Measurements from ENCODE around the gene MYO1E. TPM values are rescaled to one million over a fixed set of nuclear protein-coding genes. Genes with fewer than 3 reads are reported as not detected.

MYO1E gene
- total and polyA plus RNA-seq, 10 donors: 21.3 to 115 (median 65.6) TPM

DNA sequence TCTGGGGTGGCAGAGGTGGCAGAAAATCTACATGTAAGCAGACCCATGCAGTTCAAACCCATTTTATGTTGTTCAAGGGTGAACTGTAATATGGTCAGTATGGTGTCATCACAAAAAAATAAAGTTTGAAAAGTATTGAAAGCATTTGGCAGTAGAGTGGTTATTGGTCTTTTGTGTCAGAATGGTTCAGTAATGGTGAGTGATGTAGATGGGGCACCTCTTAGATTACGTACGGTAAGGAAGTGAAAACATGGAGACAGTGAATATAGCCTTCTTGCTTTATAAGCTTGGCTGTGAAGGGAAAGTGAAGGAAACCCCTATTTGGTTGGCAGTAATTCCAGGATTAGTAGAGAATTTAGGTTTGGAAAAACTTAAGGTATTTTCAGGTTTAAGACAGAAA is 284.9 kb downstream of the MYO1E start:
- no peak for DNase-seq
- WGBS, 5 donors: 91 to 97% (median 95%) methylated on average over 2 of the region's 2 CpGs

More for the DNA sequence above, 284.9 kb downstream of the MYO1E start:
- no peaks in the 10 kb centered on the region for H3K9me3 ChIP-seq
- H3K27me3 ChIP-seq (replicated peaks in 1 of 7): no peaks in the 10 kb centered on the region
- H3K27ac ChIP-seq: no peak overlapping the region
- H3K4me3 ChIP-seq: no peak overlapping the region
- H3K36me3 ChIP-seq: peaks cover 3 to 100% (median 82%) of the 10 kb centered on the region in 6 donors
- TF ChIP-seq, protein P1, sequence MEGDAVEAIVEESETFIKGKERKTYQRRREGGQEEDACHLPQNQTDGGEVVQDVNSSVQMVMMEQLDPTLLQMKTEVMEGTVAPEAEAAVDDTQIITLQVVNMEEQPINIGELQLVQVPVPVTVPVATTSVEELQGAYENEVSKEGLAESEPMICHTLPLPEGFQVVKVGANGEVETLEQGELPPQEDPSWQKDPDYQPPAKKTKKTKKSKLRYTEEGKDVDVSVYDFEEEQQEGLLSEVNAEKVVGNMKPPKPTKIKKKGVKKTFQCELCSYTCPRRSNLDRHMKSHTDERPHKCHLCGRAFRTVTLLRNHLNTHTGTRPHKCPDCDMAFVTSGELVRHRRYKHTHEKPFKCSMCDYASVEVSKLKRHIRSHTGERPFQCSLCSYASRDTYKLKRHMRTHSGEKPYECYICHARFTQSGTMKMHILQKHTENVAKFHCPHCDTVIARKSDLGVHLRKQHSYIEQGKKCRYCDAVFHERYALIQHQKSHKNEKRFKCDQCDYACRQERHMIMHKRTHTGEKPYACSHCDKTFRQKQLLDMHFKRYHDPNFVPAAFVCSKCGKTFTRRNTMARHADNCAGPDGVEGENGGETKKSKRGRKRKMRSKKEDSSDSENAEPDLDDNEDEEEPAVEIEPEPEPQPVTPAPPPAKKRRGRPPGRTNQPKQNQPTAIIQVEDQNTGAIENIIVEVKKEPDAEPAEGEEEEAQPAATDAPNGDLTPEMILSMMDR (IDR thresholded peaks at IDR 0.05 in 8 of 11, conservative IDR thresholded peaks at IDR 0.05 in 3 of 11): no peak
- TF ChIP-seq POLR2A (IDR thresholded peaks at IDR 0.05): no peak
- TF ChIP-seq POLR2AphosphoS5 (IDR thresholded peaks at IDR 0.05): no peak
- intact Hi-C loops (cut with DNase I; ENCODE audit: low total_unique reads): no loop called here
- H3K4me1 ChIP-seq: no peaks in the 10 kb centered on the region

Small RNA genes lying within 50 kb of the gene (microRNA-seq; reads per million reads assigned to microRNA genes)
- gene MIR2116: 2.3 to 8.7 (median 2.8) reads per million in 3 donors

Small RNA genes lying within 50 kb of the gene (small RNA-seq; reads per million reads assigned to genes)
- gene MIR2116 (0.23 to 0.56 (median 0.43) reads per million in 4 donors), gene RF00019 (0 reads per million in 4 donors), gene RNU4-80P (0 to 0.07 (median 0) reads per million in 4 donors), gene RNU6-212P (0 reads per million in 4 donors)

Other genes with a start within 250 kb of the MYO1E start
- not detected for gene LDHAL6B, start 166.0 kb downstream of the MYO1E start, total RNA-seq
- under 1 TPM in 1 of 3 donors, not detected in 2; 0.06 TPM for gene LDHAL6B, start 166.0 kb downstream of the MYO1E start, polyA plus RNA-seq
- 1 to 10 TPM in 5 of 7 donors, under 1 TPM in 2; 0.77 to 2.7 (median 2.1) TPM for gene FAM81A, start 65.3 kb upstream of the MYO1E start, total RNA-seq
- 1 to 10 TPM; 1.2 to 3.0 (median 2.3) TPM for gene FAM81A, start 65.3 kb upstream of the MYO1E start, polyA plus RNA-seq
- gene GCNT3, start 238.9 kb upstream of the MYO1E start, total RNA-seq: 1 to 10 TPM in 1 of 7 donors, under 1 TPM in 3, not detected in 3; 0.15 to 1.4 (median 0.40) TPM
- gene GCNT3, start 238.9 kb upstream of the MYO1E start, polyA plus RNA-seq: under 1 TPM in 2 of 3 donors, not detected in 1; 0.15 to 0.22 TPM

Measured in spleen (tissue), 11 donors.